ENCODE results near the gene IGSF5.

The IGSF5 gene

DNA sequence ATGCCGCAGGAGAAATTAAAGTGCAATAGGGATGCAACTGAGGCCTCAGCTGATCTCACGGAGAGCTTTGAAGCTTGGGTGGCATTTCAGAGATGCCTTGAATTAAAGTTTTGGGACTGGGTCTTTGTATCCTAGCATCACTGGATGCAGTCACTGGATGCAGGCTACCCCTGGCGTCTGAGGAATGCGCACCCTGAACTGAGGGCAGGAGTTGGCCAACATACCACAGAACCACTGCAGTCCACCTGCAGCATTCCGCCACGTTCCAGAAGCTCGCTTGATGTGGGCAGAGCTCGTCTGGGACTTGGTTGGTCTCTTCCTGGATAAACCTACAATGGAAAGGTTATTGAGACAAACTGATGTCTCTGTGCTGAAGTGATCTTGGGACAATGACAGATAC lies 34.1 kb upstream of the IGSF5 start:
- H3K4me3 ChIP-seq (ENCODE audit: low read depth, low read length) = no peak overlapping the region
- in situ Hi-C loops (cut with HindIII; ENCODE audit: low sequenced_read_pairs) = no loop called here
- DNase-seq (ENCODE audit: low read depth, low spot score) = no peak
- no peak for TF ChIP-seq CTCF (IDR thresholded peaks at IDR 0.05; ENCODE audit: low read depth, low read length)

DNA sequence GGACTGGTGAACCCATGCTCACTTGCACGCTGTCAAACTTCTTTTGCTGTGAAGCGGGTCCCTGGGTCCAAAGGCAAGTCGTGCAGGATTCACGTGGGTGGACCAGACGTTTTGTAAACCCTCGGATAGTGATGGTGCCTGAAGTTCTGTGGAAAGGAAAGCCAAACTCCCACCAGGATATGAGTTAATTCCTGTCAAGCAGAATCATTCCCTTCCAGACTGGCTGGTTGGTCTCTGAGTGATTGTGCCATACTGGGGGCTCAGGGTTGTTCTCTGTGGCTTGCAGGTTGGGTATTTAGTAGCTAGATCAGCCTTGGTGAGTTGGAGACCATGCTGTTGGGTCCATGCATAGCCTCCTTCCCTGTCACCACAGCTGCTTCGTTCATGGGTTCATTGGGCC lies 32.7 kb upstream of the IGSF5 start:
- in situ Hi-C loops (cut with HindIII; ENCODE audit: low sequenced_read_pairs) = no loop called here

GRCh38 chr21:39712976-39713375 lies 32.0 kb upstream of the IGSF5 start:
- DNase-seq (ENCODE audit: low read depth, low spot score) = no peak
- no peak overlapping the region for H3K4me3 ChIP-seq (ENCODE audit: low read depth, low read length)
- in situ Hi-C loops (cut with HindIII; ENCODE audit: low sequenced_read_pairs) = no loop called here
- TF ChIP-seq CTCF (IDR thresholded peaks at IDR 0.05; ENCODE audit: low read depth, low read length) = no peak

More for the DNA sequence above, 32.7 kb upstream of the IGSF5 start:
- H3K4me3 ChIP-seq (ENCODE audit: low read depth, low read length) = no peak overlapping the region
- no peak for DNase-seq (ENCODE audit: low read depth, low spot score)
- TF ChIP-seq CTCF (IDR thresholded peaks at IDR 0.05; ENCODE audit: low read depth, low read length) = no peak

DNA sequence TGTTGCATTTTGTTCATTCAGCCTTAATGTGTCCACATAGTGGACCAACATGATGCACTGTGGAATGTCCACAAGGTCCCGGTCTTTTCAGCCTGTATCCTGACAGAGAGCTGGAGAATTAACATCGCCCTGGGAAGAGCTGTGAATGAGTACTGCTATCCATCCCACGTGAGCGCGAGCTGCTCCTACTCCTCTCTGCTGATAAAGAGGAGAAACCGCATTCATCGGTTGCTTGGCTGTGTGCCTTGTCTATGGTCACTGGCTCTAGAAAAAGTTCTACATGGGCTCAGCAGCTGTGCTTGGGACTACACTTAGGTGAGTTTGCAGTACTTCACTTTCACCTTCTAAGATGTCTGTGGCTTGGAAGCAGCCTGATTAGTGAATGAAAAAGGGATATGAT lies 31.1 kb upstream of the IGSF5 start:
- H3K4me3 ChIP-seq (ENCODE audit: low read depth, low read length) = no peak overlapping the region
- in situ Hi-C loops (cut with HindIII; ENCODE audit: low sequenced_read_pairs) = no loop called here
- no peak for DNase-seq (ENCODE audit: low read depth, low spot score)
- TF ChIP-seq CTCF (IDR thresholded peaks at IDR 0.05; ENCODE audit: low read depth, low read length) = no peak

- in situ Hi-C loops (cut with HindIII; ENCODE audit: low sequenced_read_pairs) = no loop called here
- no peak for DNase-seq (ENCODE audit: low read depth, low spot score)
- TF ChIP-seq CTCF (IDR thresholded peaks at IDR 0.05; ENCODE audit: low read depth, low read length) = no peak
- no peak overlapping the region for H3K4me3 ChIP-seq (ENCODE audit: low read depth, low read length)
Measured at GRCh38 chr21:39714331-39714730, 30.7 kb upstream of the IGSF5 start.

DNA sequence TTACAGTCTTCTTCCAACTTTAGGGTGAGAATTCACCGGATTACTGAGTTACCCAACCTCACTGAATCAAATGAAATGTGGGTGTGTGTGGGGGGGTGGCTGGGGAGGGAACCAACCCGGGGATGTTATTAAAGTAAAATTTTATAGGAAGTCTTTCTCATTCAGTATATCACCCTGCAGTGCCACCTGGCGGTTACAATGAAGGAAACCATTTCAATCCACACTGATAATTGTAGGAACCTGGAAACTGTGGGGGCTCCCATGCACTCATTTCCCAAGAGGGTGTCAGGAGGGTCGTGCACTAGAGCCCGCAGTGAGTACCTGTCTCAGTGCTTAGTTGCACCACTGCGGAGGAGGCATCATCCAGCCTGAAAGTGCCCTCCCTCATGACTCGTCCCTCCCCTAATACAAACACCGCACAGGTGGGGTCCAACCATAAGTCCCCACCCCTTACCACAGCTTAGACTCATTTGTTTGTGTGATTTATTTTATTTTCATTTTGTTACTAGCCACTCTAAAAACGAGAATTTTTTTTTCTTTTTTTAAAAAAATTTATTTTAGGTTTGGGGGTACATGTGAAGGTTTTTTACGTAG lies 29.1 kb upstream of the IGSF5 start:
- peak; percentile 61 for TF ChIP-seq CTCF (IDR thresholded peaks at IDR 0.05; ENCODE audit: low read depth, low read length)
- no peak overlapping the region for H3K4me3 ChIP-seq (ENCODE audit: low read depth, low read length)
- in situ Hi-C loops (cut with HindIII; ENCODE audit: low sequenced_read_pairs) = no loop called here
- peak; percentile 46 for DNase-seq (ENCODE audit: low read depth, low spot score)
